ENCODE measurements around the gene PDE4A. TPM values are rescaled to one million over a fixed set of nuclear protein-coding genes. Genes with fewer than 3 reads are reported as not detected.

PDE4A gene
- total and polyA plus RNA-seq, 2 of the 8 experiments (the other 6 are each of a cell fraction or from before 2014, with no cell fraction given), result 2.0 to 4.4 TPM

DNA sequence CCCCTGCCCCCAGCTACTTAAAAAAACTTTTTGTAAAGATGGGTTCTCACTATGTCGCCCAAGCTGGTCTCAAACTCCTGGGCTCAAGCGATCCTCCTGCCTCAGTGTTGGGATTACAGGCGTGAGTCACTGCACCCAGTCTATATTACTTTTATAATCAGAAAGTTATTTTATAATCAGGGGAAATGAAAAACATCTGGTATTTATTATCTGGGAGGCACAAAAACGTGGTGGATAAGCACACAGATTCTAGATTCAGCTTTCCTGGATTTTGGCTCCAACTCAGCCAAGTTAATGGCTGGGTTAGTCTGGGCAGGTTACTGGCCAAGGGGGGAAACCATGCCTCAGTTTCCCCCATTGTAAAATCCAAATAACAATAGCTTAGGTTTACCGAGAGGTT, 58.1 kb downstream of the PDE4A start (continued):
- TF ChIP-seq, protein P1, sequence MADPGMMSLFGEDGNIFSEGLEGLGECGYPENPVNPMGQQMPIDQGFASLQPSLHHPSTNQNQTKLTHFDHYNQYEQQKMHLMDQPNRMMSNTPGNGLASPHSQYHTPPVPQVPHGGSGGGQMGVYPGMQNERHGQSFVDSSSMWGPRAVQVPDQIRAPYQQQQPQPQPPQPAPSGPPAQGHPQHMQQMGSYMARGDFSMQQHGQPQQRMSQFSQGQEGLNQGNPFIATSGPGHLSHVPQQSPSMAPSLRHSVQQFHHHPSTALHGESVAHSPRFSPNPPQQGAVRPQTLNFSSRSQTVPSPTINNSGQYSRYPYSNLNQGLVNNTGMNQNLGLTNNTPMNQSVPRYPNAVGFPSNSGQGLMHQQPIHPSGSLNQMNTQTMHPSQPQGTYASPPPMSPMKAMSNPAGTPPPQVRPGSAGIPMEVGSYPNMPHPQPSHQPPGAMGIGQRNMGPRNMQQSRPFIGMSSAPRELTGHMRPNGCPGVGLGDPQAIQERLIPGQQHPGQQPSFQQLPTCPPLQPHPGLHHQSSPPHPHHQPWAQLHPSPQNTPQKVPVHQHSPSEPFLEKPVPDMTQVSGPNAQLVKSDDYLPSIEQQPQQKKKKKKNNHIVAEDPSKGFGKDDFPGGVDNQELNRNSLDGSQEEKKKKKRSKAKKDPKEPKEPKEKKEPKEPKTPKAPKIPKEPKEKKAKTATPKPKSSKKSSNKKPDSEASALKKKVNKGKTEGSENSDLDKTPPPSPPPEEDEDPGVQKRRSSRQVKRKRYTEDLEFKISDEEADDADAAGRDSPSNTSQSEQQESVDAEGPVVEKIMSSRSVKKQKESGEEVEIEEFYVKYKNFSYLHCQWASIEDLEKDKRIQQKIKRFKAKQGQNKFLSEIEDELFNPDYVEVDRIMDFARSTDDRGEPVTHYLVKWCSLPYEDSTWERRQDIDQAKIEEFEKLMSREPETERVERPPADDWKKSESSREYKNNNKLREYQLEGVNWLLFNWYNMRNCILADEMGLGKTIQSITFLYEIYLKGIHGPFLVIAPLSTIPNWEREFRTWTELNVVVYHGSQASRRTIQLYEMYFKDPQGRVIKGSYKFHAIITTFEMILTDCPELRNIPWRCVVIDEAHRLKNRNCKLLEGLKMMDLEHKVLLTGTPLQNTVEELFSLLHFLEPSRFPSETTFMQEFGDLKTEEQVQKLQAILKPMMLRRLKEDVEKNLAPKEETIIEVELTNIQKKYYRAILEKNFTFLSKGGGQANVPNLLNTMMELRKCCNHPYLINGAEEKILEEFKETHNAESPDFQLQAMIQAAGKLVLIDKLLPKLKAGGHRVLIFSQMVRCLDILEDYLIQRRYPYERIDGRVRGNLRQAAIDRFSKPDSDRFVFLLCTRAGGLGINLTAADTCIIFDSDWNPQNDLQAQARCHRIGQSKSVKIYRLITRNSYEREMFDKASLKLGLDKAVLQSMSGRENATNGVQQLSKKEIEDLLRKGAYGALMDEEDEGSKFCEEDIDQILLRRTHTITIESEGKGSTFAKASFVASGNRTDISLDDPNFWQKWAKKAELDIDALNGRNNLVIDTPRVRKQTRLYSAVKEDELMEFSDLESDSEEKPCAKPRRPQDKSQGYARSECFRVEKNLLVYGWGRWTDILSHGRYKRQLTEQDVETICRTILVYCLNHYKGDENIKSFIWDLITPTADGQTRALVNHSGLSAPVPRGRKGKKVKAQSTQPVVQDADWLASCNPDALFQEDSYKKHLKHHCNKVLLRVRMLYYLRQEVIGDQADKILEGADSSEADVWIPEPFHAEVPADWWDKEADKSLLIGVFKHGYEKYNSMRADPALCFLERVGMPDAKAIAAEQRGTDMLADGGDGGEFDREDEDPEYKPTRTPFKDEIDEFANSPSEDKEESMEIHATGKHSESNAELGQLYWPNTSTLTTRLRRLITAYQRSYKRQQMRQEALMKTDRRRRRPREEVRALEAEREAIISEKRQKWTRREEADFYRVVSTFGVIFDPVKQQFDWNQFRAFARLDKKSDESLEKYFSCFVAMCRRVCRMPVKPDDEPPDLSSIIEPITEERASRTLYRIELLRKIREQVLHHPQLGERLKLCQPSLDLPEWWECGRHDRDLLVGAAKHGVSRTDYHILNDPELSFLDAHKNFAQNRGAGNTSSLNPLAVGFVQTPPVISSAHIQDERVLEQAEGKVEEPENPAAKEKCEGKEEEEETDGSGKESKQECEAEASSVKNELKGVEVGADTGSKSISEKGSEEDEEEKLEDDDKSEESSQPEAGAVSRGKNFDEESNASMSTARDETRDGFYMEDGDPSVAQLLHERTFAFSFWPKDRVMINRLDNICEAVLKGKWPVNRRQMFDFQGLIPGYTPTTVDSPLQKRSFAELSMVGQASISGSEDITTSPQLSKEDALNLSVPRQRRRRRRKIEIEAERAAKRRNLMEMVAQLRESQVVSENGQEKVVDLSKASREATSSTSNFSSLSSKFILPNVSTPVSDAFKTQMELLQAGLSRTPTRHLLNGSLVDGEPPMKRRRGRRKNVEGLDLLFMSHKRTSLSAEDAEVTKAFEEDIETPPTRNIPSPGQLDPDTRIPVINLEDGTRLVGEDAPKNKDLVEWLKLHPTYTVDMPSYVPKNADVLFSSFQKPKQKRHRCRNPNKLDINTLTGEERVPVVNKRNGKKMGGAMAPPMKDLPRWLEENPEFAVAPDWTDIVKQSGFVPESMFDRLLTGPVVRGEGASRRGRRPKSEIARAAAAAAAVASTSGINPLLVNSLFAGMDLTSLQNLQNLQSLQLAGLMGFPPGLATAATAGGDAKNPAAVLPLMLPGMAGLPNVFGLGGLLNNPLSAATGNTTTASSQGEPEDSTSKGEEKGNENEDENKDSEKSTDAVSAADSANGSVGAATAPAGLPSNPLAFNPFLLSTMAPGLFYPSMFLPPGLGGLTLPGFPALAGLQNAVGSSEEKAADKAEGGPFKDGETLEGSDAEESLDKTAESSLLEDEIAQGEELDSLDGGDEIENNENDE (IDR thresholded peaks at IDR 0.05; ENCODE audit: insufficient replicate concordance, low read length), result no peak
- TF ChIP-seq JUN (IDR thresholded peaks at IDR 0.05; ENCODE audit: low read depth, low read length) (no peak), POLR2A (IDR thresholded peaks at IDR 0.05; ENCODE audit: control extremely low read depth in 1 of 2, low read depth in 2 of 2, low read length in 2 of 2) (no peak), EGR1 (IDR thresholded peaks at IDR 0.05; ENCODE audit: borderline replicate concordance, low read depth, low read length) (no peak), SP2 (IDR thresholded peaks at IDR 0.05; ENCODE audit: low read length) (no peak)

All from H1 (cell line).